Measurements from ENCODE around the gene SMIM22.
A peak's percentile ranks its signal among the peaks of the same experiment; 100 is the strongest.

The SMIM22 gene

GRCh38 chr16:4760221-4760910 lies 34.8 kb upstream of the SMIM22 start:
- H3K36me3 ChIP-seq (ENCODE audit: control insufficient read depth, insufficient read depth, low read length): peaks cover 42% of the 10 kb centered on the region
- H3K9ac ChIP-seq (ENCODE audit: low read depth, low read length): no peak overlapping the region
- no peaks in the 10 kb centered on the region for H3K4me1 ChIP-seq (ENCODE audit: control insufficient read depth, insufficient read depth, low read length)
- H3K4me3 ChIP-seq (ENCODE audit: low read depth, low read length): no peak overlapping the region
- H3K27me3 ChIP-seq (ENCODE audit: control insufficient read depth, insufficient read depth, low read length): no peaks in the 10 kb centered on the region
- no peaks in the 10 kb centered on the region for H3K9me3 ChIP-seq (ENCODE audit: control insufficient read depth, insufficient read depth, low read length)

DNA sequence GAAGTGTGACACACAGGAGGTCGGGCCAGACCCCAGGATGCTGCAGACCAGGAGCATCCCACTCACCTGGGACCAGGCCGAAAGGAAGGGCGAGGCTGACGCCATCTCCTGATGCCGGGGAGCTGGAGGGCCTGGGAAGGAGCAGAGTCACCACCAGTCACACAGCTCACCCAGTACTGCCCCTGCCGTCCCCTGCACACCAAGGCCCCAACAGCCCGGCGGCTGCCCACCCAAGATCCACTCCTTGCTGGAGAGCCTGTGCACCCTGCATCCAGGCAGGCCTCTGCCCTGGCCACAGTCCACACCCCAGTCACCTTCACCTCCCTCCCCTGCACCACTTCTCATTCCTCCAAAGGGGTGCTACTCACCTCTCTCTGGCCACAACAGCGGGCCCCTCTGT lies 33.0 kb upstream of the SMIM22 start:
- no peaks in the 10 kb centered on the region for H3K4me1 ChIP-seq (ENCODE audit: control insufficient read depth, insufficient read depth, low read length)
- no peaks in the 10 kb centered on the region for H3K27me3 ChIP-seq (ENCODE audit: control insufficient read depth, insufficient read depth, low read length)
- H3K9ac ChIP-seq (ENCODE audit: low read depth, low read length): no peak overlapping the region
- H3K9me3 ChIP-seq (ENCODE audit: control insufficient read depth, insufficient read depth, low read length): no peaks in the 10 kb centered on the region
- H3K4me3 ChIP-seq (ENCODE audit: low read depth, low read length): no peak overlapping the region
- peaks cover 38% of the 10 kb centered on the region for H3K36me3 ChIP-seq (ENCODE audit: control insufficient read depth, insufficient read depth, low read length)

DNA sequence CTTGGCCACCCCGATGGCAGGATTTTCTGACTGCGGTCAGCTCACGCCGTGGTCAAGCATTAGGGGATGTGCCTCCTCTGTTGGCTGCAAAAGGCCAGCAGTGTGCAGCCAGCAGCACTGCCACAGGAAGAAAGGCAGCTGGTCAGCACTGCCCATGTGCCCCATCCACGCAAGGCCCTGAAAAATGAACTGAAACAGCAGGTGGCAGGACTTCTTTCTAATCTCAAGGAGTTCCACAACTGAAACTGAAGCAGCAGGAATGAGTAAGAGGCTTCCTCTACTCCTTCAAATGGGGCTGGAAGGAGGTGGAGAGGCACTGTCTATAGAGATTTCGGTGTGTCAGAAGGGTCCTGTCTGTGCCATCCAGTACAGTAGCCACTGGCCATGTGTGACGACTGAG lies 31.4 kb upstream of the SMIM22 start:
- Histone ChIP-seq H3K9ac (ENCODE audit: low read depth, low read length) (no peak overlapping the region), H3K36me3 (ENCODE audit: control insufficient read depth, insufficient read depth, low read length) (peaks cover 38% of the 10 kb centered on the region)

DNA sequence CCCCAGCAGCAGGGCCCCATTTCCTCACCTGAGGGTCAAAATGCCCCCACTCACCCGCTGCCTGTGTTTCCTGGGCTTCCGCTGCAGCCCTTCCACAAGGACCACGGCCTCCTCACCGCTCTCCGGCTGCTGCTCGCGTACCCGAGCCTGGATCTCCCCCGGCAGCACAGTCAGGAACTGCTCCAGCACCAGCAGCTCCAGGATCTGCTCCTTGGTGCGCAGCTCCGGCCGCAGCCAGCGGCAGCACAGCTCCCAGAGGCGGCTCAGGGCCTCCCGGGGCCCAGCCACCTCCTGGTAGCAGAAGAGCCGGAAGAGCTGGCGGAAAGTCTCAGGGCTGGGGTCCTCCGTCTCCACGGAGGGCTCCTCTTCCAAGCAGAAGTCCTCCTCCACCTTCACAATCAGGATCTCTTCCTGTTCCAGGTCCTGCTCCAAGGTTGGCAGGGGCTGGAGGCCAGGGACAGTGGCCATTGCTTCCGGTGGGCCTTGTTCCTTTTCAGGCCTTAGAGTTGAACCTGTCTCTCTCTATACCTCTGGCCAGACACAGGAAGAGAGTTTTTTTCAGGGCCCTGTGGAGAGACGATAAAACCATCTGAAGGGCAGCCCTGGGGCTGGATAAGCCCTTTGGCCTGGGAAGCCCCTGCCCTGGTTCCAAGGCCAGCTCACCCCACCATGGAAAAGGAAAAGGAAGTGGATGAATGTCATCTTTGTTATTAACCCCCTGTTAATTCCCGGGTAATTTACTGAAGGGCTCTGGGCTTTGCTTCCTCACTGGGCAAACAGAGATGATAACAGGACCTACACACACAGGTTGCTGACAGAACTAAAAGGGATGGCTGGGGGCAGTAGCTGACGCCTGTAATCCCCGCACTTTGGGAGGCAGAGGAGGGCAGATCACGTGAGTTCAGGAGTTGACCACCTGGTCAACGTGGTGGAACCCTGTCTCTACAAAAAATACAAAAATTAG lies 29.4 kb upstream of the SMIM22 start:
- H3K36me3 ChIP-seq (ENCODE audit: control insufficient read depth, insufficient read depth, low read length): peaks cover 27% of the 10 kb centered on the region
- H3K4me3 ChIP-seq (ENCODE audit: low read depth, low read length): peak overlapping the region; percentile 75
- H3K9me3 ChIP-seq (ENCODE audit: control insufficient read depth, insufficient read depth, low read length): no peaks in the 10 kb centered on the region
- H3K4me1 ChIP-seq (ENCODE audit: control insufficient read depth, insufficient read depth, low read length): peaks cover 2% of the 10 kb centered on the region
- H3K27me3 ChIP-seq (ENCODE audit: control insufficient read depth, insufficient read depth, low read length): no peaks in the 10 kb centered on the region
- H3K9ac ChIP-seq (ENCODE audit: low read depth, low read length): peak overlapping the region; percentile 79

More for the DNA sequence above, 31.4 kb upstream of the SMIM22 start:
- Histone ChIP-seq H3K27me3 (ENCODE audit: control insufficient read depth, insufficient read depth, low read length) (no peaks in the 10 kb centered on the region), H3K4me1 (ENCODE audit: control insufficient read depth, insufficient read depth, low read length) (no peaks in the 10 kb centered on the region), H3K4me3 (ENCODE audit: low read depth, low read length) (no peak overlapping the region), H3K9me3 (ENCODE audit: control insufficient read depth, insufficient read depth, low read length) (no peaks in the 10 kb centered on the region)

DNA sequence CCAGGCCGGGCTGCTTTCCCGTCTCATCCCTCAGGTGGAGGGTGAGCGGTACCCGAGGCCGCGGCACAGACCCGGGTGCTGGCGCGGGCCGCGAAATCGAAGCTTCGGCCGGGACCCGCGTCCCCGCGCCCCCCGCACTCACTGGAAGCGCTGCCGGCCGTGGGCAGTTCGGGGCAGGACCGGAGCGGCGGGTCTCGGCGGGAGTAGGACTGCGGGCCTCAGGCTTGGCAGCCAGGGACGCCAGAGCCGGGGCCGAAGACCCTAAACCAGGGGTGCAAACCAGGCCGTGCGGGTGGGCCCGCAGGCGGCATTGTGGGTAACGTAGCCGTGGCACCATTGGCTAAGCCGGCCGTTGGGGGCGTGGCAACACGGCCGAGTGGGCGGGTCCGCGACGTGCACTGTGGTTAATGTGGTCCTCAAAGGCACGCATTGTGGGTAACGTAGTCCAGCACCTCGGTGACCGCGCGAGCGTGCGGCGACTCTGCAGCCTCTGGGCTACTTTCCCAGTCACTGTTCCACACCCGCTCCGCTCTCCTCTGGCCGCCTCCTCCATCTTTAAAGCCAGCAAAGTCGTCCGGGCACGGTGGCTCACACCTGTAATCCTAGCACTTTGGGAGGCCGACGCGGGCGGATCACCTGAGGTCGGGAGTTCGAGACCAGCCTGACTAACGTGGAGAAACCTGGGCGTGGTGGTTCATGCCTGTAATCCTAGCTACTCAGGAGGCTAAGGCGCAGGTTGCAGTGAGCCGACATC lies 28.1 kb upstream of the SMIM22 start, which contains the start of gene ZNF500:
ZNF500 (minus strand) TSS at position 288 of the 754 bp plus-strand sequence. CDS start 1,184 bp downstream, outside the sequence.
- H3K36me3 ChIP-seq (ENCODE audit: control insufficient read depth, insufficient read depth, low read length): peaks cover 23% of the 10 kb centered on the region
- H3K27me3 ChIP-seq (ENCODE audit: control insufficient read depth, insufficient read depth, low read length): no peaks in the 10 kb centered on the region
- H3K4me3 ChIP-seq (ENCODE audit: low read depth, low read length): peak within 1 kb of the TSS; percentile 76
- peak within 1 kb of the TSS; percentile 79 for H3K9ac ChIP-seq (ENCODE audit: low read depth, low read length)
- no peaks in the 10 kb centered on the region for H3K9me3 ChIP-seq (ENCODE audit: control insufficient read depth, insufficient read depth, low read length)
- H3K4me1 ChIP-seq (ENCODE audit: control insufficient read depth, insufficient read depth, low read length): peaks cover 2% of the 10 kb centered on the region

- peaks cover 19% of the 10 kb centered on the region for H3K36me3 ChIP-seq (ENCODE audit: control insufficient read depth, insufficient read depth, low read length)
- peaks cover 2% of the 10 kb centered on the region for H3K4me1 ChIP-seq (ENCODE audit: control insufficient read depth, insufficient read depth, low read length)
- H3K27me3 ChIP-seq (ENCODE audit: control insufficient read depth, insufficient read depth, low read length): no peaks in the 10 kb centered on the region
- peak overlapping the region; percentile 76 for H3K4me3 ChIP-seq (ENCODE audit: low read depth, low read length)
- no peaks in the 10 kb centered on the region for H3K9me3 ChIP-seq (ENCODE audit: control insufficient read depth, insufficient read depth, low read length)
- H3K9ac ChIP-seq (ENCODE audit: low read depth, low read length): peak overlapping the region; percentile 61
These were observed 27.2 kb upstream of the SMIM22 start for GRCh38 chr16:4767872-4768548.

- H3K9ac ChIP-seq (ENCODE audit: low read depth, low read length): peak overlapping the region; percentile 61
- no peaks in the 10 kb centered on the region for H3K9me3 ChIP-seq (ENCODE audit: control insufficient read depth, insufficient read depth, low read length)
- H3K27me3 ChIP-seq (ENCODE audit: control insufficient read depth, insufficient read depth, low read length): no peaks in the 10 kb centered on the region
- H3K4me1 ChIP-seq (ENCODE audit: control insufficient read depth, insufficient read depth, low read length): peaks cover 2% of the 10 kb centered on the region
- peaks cover 15% of the 10 kb centered on the region for H3K36me3 ChIP-seq (ENCODE audit: control insufficient read depth, insufficient read depth, low read length)
- peak overlapping the region; percentile 76 for H3K4me3 ChIP-seq (ENCODE audit: low read depth, low read length)
These were observed 26.4 kb upstream of the SMIM22 start for GRCh38 chr16:4768549-4769305.

DNA sequence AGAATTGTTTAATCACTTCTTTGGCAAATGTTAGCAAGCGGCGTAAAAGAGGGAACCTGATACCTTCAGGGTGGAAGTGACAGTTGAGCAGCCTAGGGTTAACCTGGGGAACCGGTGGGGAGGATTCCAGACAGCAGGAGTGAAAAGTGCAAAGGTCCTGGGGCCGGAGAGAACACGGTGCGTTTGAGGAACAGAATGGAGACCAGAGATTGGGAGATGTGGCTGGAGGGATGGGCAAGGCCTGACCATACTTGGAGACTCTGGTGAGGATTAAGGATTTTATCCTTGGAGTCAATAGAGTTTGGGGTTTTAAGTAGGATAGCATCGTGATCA lies 25.9 kb upstream of the SMIM22 start:
- peak overlapping the region; percentile 61 for H3K4me3 ChIP-seq (ENCODE audit: low read depth, low read length)
- H3K27me3 ChIP-seq (ENCODE audit: control insufficient read depth, insufficient read depth, low read length): no peaks in the 10 kb centered on the region
- peaks cover 10% of the 10 kb centered on the region for H3K36me3 ChIP-seq (ENCODE audit: control insufficient read depth, insufficient read depth, low read length)
- H3K4me1 ChIP-seq (ENCODE audit: control insufficient read depth, insufficient read depth, low read length): peaks cover 2% of the 10 kb centered on the region
- H3K9me3 ChIP-seq (ENCODE audit: control insufficient read depth, insufficient read depth, low read length): no peaks in the 10 kb centered on the region
- H3K9ac ChIP-seq (ENCODE audit: low read depth, low read length): peak overlapping the region; percentile 61

GRCh38 chr16:4771646-4772045 lies 23.5 kb upstream of the SMIM22 start:
- Histone ChIP-seq H3K9ac (ENCODE audit: low read depth, low read length) (no peak overlapping the region), H3K4me1 (ENCODE audit: control insufficient read depth, insufficient read depth, low read length) (peaks cover 2% of the 10 kb centered on the region), H3K27me3 (ENCODE audit: control insufficient read depth, insufficient read depth, low read length) (no peaks in the 10 kb centered on the region), H3K36me3 (ENCODE audit: control insufficient read depth, insufficient read depth, low read length) (no peaks in the 10 kb centered on the region), H3K4me3 (ENCODE audit: low read depth, low read length) (no peak overlapping the region), H3K9me3 (ENCODE audit: control insufficient read depth, insufficient read depth, low read length) (no peaks in the 10 kb centered on the region)

DNA sequence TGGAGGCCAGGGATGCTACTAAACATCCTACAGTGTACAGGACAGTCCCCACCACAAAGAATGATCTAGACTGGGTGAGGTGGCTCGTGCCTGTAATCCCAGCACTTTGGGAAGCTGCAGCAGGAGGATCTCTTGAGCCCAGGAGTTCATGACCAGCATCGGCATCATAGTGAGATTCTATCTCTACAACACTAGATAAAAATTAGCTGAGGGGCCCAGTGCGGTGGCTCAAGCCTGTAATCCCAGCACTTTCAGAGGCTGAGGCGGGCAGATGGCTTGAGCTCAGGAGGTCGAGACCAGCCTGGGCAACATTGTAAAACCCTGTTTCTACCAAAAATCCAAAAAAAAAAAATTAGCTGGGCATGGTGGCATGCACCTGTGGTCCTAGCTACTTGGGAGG lies 22.8 kb upstream of the SMIM22 start:
- no peaks in the 10 kb centered on the region for H3K9me3 ChIP-seq (ENCODE audit: control insufficient read depth, insufficient read depth, low read length)
- no peak overlapping the region for H3K9ac ChIP-seq (ENCODE audit: low read depth, low read length)
- peaks cover 2% of the 10 kb centered on the region for H3K4me1 ChIP-seq (ENCODE audit: control insufficient read depth, insufficient read depth, low read length)

More for the DNA sequence above, 22.8 kb upstream of the SMIM22 start:
- no peaks in the 10 kb centered on the region for H3K27me3 ChIP-seq (ENCODE audit: control insufficient read depth, insufficient read depth, low read length)
- no peak overlapping the region for H3K4me3 ChIP-seq (ENCODE audit: low read depth, low read length)
- no peaks in the 10 kb centered on the region for H3K36me3 ChIP-seq (ENCODE audit: control insufficient read depth, insufficient read depth, low read length)

Data from iPS-15b (cell line).